ENCODE data around the gene AQP1. TPM values are rescaled to one million over a fixed set of nuclear protein-coding genes. Genes with fewer than 3 reads are reported as not detected.

Gene AQP1
- total RNA-seq, 1 donor from 2014 or later: 107 TPM

Other genes starting within 250 kb of the AQP1 start
- gene CRHR2, start 229.4 kb upstream of the AQP1 start, total RNA-seq: 0.51 TPM
- 14.5 TPM for gene INMT, start 159.7 kb upstream of the AQP1 start, total RNA-seq
- gene MINDY4, start 140.4 kb upstream of the AQP1 start, total RNA-seq: 8.5 TPM
- not detected for gene GHRHR, start 52.1 kb downstream of the AQP1 start, total RNA-seq
- 8.3 TPM for gene ADCYAP1R1, start 140.5 kb downstream of the AQP1 start, total RNA-seq

Measured in tongue (tissue), 1 donor.